Kidney capillary endothelial cell (primary cell): ENCODE measurements around the gene EDNRA.

Source experiments
- DNase-seq: peaks from one replicate; pipeline ENCODE4 v3.0.0-alpha.2; 2018; ENCODE audit warnings: low spot score

The EDNRA gene

DNA sequence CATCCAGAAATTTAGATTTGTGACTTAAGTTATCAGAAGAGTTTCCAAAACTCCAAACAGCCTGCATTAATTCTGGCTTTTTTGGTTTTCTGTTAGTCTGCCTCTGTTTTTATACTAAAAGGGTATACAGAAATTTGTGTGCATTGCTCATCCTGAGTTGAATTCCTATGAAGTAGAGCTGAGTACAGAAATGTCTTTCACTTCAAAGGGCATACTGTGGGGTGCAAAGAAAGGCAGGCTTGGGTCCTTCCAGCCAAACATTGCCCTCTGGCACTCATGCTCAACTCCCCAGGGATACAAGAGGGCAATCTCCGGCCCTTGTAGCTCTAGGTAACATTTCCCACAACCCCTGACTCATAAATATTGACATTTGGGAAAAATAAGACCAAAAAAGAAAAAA is 108.7 kb downstream of the EDNRA start:
- DNase-seq, result no peak

DNA sequence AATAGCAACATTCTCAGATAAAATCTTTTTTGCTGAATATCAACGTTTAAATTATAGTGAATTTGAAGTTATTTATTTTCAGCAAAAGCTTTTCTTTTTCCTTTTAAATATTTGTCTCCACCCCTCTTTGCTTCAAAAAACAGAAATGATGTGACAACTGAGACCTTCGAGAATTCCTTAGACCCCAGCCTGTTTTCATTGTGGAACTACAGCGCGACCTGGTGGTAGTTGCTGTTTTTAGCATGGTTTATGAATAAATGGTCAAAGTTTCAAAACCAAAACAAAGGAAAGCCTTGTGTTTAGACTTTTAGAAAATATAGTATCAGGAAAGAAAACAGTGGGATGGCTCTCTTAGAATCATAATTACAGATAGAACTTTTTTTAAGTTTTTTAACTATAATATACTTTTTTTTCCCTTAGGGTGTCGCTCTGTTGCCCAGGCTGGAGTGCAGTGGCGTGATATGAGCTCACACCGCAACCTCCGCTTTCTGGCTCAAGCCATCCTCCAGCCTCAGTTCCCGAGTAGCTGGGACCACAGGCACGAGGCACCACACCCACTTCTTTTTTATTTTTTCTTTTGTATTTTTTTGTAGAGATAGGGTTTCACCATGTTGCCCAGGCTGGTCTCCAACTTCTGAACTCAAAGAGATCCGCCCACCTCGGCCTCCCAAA is 109.5 kb downstream of the EDNRA start:
- DNase-seq, result peak; percentile 60

DNA sequence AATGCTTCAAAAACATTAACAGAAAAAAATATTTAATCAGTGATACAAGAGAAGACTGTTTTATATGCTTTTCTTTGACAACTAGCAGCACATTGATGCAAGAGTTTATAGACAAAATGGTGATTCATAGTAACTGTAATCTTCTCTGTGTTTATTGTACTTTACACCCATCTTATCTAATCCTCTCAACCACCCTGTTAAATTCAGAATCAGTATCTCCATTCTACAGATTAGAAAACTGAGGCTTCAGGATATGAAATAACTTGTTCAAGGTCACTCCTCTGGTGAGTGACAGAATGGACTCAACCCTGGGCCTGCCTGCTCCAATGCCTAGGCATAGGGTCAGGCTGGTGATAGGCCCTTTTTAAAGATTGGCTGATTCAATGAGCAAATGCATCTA is 110.2 kb downstream of the EDNRA start:
- DNase-seq, result no peak

DNA sequence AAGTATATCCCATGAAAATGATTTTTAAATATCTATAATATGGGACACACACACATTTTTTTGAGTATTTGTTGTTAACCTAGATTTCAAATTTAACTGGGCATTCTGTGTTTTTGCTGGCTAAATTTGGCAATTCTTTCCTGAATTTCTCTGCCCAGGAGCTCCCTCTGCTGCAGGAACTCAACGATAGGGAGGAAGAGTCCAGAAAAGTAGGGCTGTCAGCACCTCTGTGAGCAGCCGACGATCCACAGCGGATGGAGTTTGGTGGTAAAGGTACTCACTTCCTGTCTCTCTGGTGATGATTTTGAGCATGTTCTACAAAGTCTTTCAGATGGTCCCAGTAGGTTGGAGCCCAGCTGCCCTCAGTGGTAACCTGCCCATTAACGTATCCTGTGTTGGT is 113.2 kb downstream of the EDNRA start:
- DNase-seq, result no peak
